Mesendoderm (in vitro differentiated cells): ENCODE results near the gene FMNL2.

Source experiments
- DNase-seq: peaks from one replicate; pipeline ENCODE4 v3.0.0; 2013
- H2AK5ac ChIP-seq: 2 replicates; pipeline ENCODE4 v1.6.1; 2013; ENCODE audit warnings: low read length, inconsistent platforms
- H2BK120ac ChIP-seq: 2 replicates; pipeline ENCODE4 v1.6.1; 2013; ENCODE audit warnings: low read depth, mild to moderate bottlenecking, low read length, moderate library complexity, mixed read lengths
- H2BK15ac ChIP-seq: replicated peaks from 2 replicates; pipeline ENCODE4 v1.6.1; 2013; ENCODE audit warnings: low read depth, mild to moderate bottlenecking, moderate library complexity
- H2BK5ac ChIP-seq: 2 replicates; pipeline ENCODE4 v1.6.1; 2013; ENCODE audit warnings: low read length, inconsistent platforms
- H3K18ac ChIP-seq: 2 replicates; pipeline ENCODE4 v1.6.1; 2013; ENCODE audit warnings: mild to moderate bottlenecking, low read length, mixed read lengths
- H3K23ac ChIP-seq: one replicate; pipeline ENCODE4 v1.6.1; 2013; ENCODE audit warnings: low read length
- H3K27ac ChIP-seq: 2 replicates; pipeline ENCODE4 v1.5.1; 2013; ENCODE audit warnings: low read depth, mild to moderate bottlenecking, inconsistent platforms, low read length, moderate library complexity
- H3K27me3 ChIP-seq: 2 replicates; pipeline ENCODE4 v1.6.1; 2013; ENCODE audit warnings: low read length, control low read depth, mild to moderate bottlenecking, inconsistent platforms; ENCODE audit not compliant: insufficient read depth, poor library complexity
- H3K36me3 ChIP-seq: 2 replicates; pipeline ENCODE4 v1.6.1; 2013; ENCODE audit warnings: low read length, inconsistent platforms; ENCODE audit not compliant: control insufficient read depth, insufficient read depth
- H3K4ac ChIP-seq: one replicate; pipeline ENCODE4 v1.6.1; 2013; ENCODE audit warnings: low read depth, mild to moderate bottlenecking, low read length, moderate library complexity
- H3K4me1 ChIP-seq: 2 replicates; pipeline ENCODE4 v1.6.1; 2013; ENCODE audit warnings: low read depth, low read length, inconsistent platforms; ENCODE audit not compliant: control insufficient read depth
- H3K4me2 ChIP-seq: 2 replicates; pipeline ENCODE4 v1.6.1; 2013; ENCODE audit warnings: low read length
- H3K4me3 ChIP-seq: 2 replicates; pipeline ENCODE4 v1.5.1; 2013; ENCODE audit warnings: mild to moderate bottlenecking, low read length
- H3K56ac ChIP-seq: one replicate; pipeline ENCODE4 v1.6.1; 2013; ENCODE audit warnings: low read length
- H3K79me1 ChIP-seq: 2 replicates; pipeline ENCODE4 v1.6.1; 2013; ENCODE audit warnings: low read length, inconsistent platforms
- H3K79me2 ChIP-seq: 2 replicates; pipeline ENCODE4 v1.6.1; 2013; ENCODE audit warnings: mild to moderate bottlenecking, low read length; ENCODE audit not compliant: control insufficient read depth, insufficient read depth
- H3K9ac ChIP-seq: 2 replicates; pipeline ENCODE4 v1.6.1; 2013; ENCODE audit warnings: low read length, inconsistent platforms
- H4K5ac ChIP-seq: one replicate; pipeline ENCODE4 v1.6.1; 2013; ENCODE audit warnings: low read length
- H4K8ac ChIP-seq: one replicate; pipeline ENCODE4 v1.6.1; 2013; ENCODE audit warnings: low read depth, mild to moderate bottlenecking, control low read depth, low read length, moderate library complexity
- WGBS: extraction: QIAGEN DNeasy Blood & Tissue Kit; methylation state at CpG from one replicate; pipeline ENCODE4 v1.1.7; 2013; ENCODE audit warnings: low lambda C conversion rate, missing lambda C conversion rate; ENCODE audit not compliant: insufficient coverage; ENCODE audit errors: extremely low coverage; 5-methylcytosine and 5-hydroxymethylcytosine counted together

The FMNL2 gene

DNA sequence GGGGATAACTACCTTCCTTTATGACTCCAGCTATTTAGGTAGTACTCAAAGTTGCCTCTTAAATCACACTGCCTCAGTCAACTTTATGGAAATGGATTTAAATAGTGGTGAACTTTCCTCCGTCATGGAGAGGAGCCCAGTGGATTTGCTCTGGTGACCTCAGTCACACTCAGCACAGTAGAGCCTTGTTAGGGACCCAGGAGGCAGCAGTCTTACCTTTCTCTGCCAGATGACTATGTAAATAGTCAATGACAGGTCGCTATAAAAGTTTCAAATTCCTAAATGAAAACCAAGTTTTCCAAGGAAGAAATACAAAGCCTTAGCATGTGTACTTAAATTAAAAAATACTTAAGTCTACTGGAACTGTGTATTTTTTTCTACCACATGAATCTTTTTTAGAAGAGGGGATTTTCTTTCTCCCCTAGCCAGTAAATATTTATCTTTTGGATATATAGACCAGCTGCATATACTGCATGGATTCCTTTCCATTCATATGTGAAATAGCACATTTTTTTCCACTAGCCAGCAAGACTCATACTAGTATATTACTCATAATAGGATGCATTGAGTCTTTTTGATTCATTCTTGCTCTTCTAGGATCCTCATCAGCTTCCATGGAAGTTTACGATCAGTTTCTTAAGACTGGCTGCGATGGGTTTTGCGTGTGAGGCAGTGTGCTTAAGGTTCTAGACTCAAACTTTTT is 147.1 kb downstream of the FMNL2 start:
- Histone ChIP-seq H4K5ac (no peak overlapping the region), H3K4ac (no peak overlapping the region), H3K23ac (no peak overlapping the region), H3K9ac (no peak overlapping the region), H3K27me3 (no peaks in the 10 kb centered on the region), H2BK5ac (no peak overlapping the region), H3K4me3 (no peak overlapping the region), H2AK5ac (no peak overlapping the region), H3K4me1 (no peaks in the 10 kb centered on the region), H3K18ac (no peak overlapping the region), H4K8ac (no peak overlapping the region), H3K79me1 (peaks cover 13% of the 10 kb centered on the region), H3K56ac (no peak overlapping the region), H3K4me2 (no peak overlapping the region), H2BK15ac (no peak overlapping the region), H3K27ac (no peak overlapping the region), H2BK120ac (no peak overlapping the region), H3K79me2 (peaks cover 8% of the 10 kb centered on the region), H3K36me3 (no peaks in the 10 kb centered on the region)
- no peak for DNase-seq
- no CpG with 5 or more reads among the region's 5 CpGs for WGBS

DNA sequence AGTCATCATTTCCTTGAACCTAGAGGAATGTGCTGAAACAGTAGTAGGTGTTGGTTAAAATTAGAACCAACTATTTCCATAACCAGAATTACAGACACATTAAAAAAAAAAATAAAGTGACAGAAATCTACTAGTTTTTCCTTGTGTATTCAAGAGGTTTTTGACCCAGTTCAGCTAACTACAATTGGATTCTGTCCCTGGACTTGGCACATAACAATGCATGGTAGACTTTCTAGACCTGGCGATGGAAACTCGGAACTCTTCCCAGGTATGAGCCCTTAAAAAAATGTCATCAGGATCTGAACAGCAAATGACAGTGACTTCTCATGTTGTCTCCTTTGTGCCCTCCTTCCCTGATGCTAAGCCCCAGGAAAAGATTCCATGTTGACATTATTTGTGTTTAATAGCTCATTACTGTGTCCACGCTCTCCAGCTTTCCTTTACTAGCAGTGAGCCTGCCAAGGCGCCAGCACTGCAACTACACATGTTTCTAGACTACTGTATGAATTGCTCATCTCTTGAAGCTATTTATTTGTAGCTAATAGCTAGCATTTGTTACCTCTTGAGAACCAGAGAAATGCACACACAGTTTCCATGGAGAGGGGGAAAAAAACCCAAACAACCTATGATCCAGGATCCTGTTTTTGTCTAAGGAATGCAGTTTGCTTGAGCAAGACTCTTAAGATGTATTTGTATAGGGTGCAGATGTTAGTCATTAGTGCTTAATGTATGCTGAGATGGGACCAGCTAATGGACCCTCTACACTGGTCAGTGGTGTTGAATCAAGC is 148.5 kb downstream of the FMNL2 start:
- H3K56ac ChIP-seq = no peak overlapping the region
- no peak overlapping the region for H3K23ac ChIP-seq
- no peak overlapping the region for H2BK15ac ChIP-seq
- H3K18ac ChIP-seq = no peak overlapping the region
- no peak overlapping the region for H2BK5ac ChIP-seq
- H3K79me2 ChIP-seq = peaks cover 10% of the 10 kb centered on the region
- H3K9ac ChIP-seq = no peak overlapping the region
- no peak overlapping the region for H3K27ac ChIP-seq
- H3K27me3 ChIP-seq = no peaks in the 10 kb centered on the region
- no peaks in the 10 kb centered on the region for H3K4me1 ChIP-seq
- H2BK120ac ChIP-seq = no peak overlapping the region
- no peak overlapping the region for H3K4ac ChIP-seq
- no peak overlapping the region for H3K4me3 ChIP-seq
- H2AK5ac ChIP-seq = no peak overlapping the region
- H3K79me1 ChIP-seq = peaks cover 12% of the 10 kb centered on the region
- H4K8ac ChIP-seq = no peak overlapping the region
- no peak for DNase-seq
- no peak overlapping the region for H3K4me2 ChIP-seq
- H4K5ac ChIP-seq = no peak overlapping the region
- WGBS = no CpG with 5 or more reads among the region's 4 CpGs
- no peaks in the 10 kb centered on the region for H3K36me3 ChIP-seq

DNA sequence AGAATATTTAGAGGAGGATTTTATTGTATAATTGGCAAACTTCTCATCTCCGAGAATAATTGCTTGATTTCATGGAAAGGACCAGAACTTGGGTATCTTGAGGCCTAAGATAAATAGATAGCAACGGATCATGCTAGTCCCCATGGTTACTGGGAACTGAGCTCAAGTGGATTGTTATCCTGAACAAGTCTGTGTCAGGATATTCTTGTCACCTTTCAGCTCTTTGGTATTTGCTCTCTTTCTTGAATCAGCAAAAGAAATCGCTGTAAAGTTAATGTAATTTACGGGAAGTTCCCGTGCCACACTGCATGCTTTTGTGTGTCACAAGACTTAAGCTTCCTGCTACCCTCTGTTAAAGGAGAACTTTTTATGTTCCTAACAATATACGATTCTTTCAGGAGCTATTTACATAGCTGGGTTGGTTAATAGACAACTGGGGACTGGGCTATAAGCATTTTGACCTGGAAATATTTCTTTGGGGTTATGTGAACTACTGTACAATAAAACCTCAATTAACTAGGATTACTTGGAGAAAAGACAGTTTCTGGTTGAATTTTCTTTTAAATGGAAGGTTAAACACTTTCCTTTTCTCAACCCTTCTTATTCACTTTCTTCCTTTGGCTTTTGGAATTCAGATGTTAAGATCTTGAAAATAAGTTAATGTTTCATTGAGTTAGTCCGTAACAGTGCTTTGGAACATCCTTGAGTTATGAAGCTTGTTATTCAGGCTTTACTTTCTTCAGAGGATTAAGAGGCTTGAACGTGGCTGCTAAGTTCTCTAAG is 151.2 kb downstream of the FMNL2 start:
- H3K4ac ChIP-seq = no peak overlapping the region
- no CpG with 5 or more reads among the region's 8 CpGs for WGBS

DNA sequence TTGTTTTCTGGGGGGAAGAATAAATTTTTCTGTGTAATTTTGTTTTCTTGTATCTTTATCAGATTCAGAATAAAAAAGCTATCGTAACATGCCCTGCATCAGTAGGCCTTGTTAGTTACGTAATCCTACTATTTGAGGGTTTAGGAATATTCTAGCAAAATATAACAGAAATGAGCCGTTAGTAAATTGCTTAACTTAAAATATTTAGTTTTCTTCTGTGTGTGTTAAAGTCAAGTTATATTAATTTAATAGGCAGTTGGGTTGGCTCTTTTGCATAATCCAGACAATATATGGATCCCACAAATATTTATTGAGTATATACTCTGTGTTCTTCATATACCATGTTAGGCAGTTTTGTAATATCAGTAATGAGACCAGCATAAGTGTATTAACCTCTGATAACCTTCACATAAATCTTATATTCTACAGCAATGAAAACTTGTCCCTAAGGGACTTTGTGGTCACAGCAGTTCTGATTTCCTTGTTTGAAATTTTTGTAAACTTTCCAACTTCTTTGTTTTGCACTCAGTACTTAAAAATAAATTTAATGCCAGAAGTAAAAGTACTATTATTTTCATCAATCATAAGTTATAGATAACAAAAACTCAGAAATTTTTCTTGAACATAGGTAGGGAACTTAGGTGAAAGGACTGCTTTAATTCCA is 151.9 kb downstream of the FMNL2 start:
- H2BK5ac ChIP-seq = no peak overlapping the region
- no peak overlapping the region for H4K8ac ChIP-seq
- H3K9ac ChIP-seq = no peak overlapping the region
- H3K23ac ChIP-seq = no peak overlapping the region
- H3K4ac ChIP-seq = no peak overlapping the region
- H3K4me2 ChIP-seq = no peak overlapping the region
- no peak overlapping the region for H2BK15ac ChIP-seq
- no peak overlapping the region for H4K5ac ChIP-seq
- no peak overlapping the region for H2BK120ac ChIP-seq
- H3K4me3 ChIP-seq = no peak overlapping the region
- H3K4me1 ChIP-seq = no peaks in the 10 kb centered on the region
- WGBS = no CpG with 5 or more reads among the region's 3 CpGs
- H3K79me1 ChIP-seq = peaks cover 10% of the 10 kb centered on the region
- no peaks in the 10 kb centered on the region for H3K27me3 ChIP-seq
- no peaks in the 10 kb centered on the region for H3K36me3 ChIP-seq
- no peak overlapping the region for H3K56ac ChIP-seq
- no peak overlapping the region for H3K18ac ChIP-seq
- no peak overlapping the region for H3K27ac ChIP-seq
- H2AK5ac ChIP-seq = no peak overlapping the region
- DNase-seq = no peak
- peaks cover 12% of the 10 kb centered on the region for H3K79me2 ChIP-seq

More for the DNA sequence above, 151.2 kb downstream of the FMNL2 start:
- Histone ChIP-seq H2BK5ac (no peak overlapping the region), H2BK15ac (no peak overlapping the region), H3K9ac (no peak overlapping the region), H2AK5ac (no peak overlapping the region), H3K79me2 (peaks cover 12% of the 10 kb centered on the region), H2BK120ac (no peak overlapping the region), H3K18ac (no peak overlapping the region), H3K27ac (no peak overlapping the region), H4K5ac (no peak overlapping the region), H4K8ac (no peak overlapping the region), H3K4me1 (no peaks in the 10 kb centered on the region), H3K4me2 (no peak overlapping the region), H3K27me3 (no peaks in the 10 kb centered on the region), H3K56ac (no peak overlapping the region), H3K79me1 (peaks cover 10% of the 10 kb centered on the region), H3K36me3 (no peaks in the 10 kb centered on the region), H3K23ac (no peak overlapping the region), H3K4me3 (no peak overlapping the region)
- DNase-seq = no peak

DNA sequence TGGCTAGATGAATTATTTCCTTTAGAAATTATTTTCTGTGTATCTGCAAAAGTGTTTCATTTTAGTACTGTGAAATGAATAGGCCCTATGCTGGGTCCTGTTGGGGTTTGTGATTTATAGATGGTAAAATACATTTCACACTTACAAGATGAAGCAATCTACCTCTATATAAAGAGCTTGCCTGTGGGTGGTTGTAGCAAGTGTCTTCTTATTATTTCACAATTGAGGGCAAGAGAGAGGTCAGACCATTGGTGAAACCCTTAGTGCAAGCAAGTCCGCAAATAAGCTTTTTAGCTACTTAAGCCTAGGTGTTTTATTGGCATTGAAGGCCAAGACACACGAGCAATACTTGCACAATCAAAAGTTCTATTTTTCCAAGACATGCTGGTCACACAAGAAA is 153.1 kb downstream of the FMNL2 start:
- no CpG with 5 or more reads among the region's 2 CpGs for WGBS
- Histone ChIP-seq H3K79me2 (peaks cover 12% of the 10 kb centered on the region), H3K27ac (no peak overlapping the region)

More for the DNA sequence above, 153.1 kb downstream of the FMNL2 start:
- no peaks in the 10 kb centered on the region for H3K27me3 ChIP-seq
- H3K18ac ChIP-seq = no peak overlapping the region
- H3K4me3 ChIP-seq = no peak overlapping the region
- no peak overlapping the region for H3K9ac ChIP-seq
- H2BK15ac ChIP-seq = no peak overlapping the region
- no peak overlapping the region for H4K5ac ChIP-seq
- no peak overlapping the region for H3K4me2 ChIP-seq
- H3K36me3 ChIP-seq = no peaks in the 10 kb centered on the region
- no peak overlapping the region for H2BK120ac ChIP-seq
- no peak overlapping the region for H2BK5ac ChIP-seq
- H3K56ac ChIP-seq = no peak overlapping the region
- H3K4ac ChIP-seq = no peak overlapping the region
- H3K4me1 ChIP-seq = no peaks in the 10 kb centered on the region
- H4K8ac ChIP-seq = no peak overlapping the region
- no peak overlapping the region for H3K23ac ChIP-seq
- peaks cover 10% of the 10 kb centered on the region for H3K79me1 ChIP-seq
- DNase-seq = no peak
- H2AK5ac ChIP-seq = no peak overlapping the region
